Thyroid gland (tissue), 4 donors: Measurements from ENCODE around the gene SIK3.

Source experiments
- POLR2A ChIP-seq, 2 donors: fragments of 450-650 bp; IDR thresholded peaks; one replicate each; pipeline ENCODE4 v1.6.1; 2017; ENCODE audit warnings: antibody characterized with exemption in 2 of 2, mild to moderate bottlenecking in 2 of 2, moderate library complexity in 1 of 2
- TF ChIP-seq, protein P1 (sequence below), 6 experiments: fragments of 200-600 bp in 3 of 6; fragments of 450-650 bp in 3 of 6; sonication (generic) in 3 of 6; IDR thresholded peaks; one replicate each; pipeline ENCODE4 v1.5.1; 2016 to 2019; ENCODE audit warnings: antibody characterized with exemption in 6 of 6, mild to moderate bottlenecking in 2 of 6, inconsistent platforms in 1 of 6, moderate library complexity in 1 of 6

DNA sequence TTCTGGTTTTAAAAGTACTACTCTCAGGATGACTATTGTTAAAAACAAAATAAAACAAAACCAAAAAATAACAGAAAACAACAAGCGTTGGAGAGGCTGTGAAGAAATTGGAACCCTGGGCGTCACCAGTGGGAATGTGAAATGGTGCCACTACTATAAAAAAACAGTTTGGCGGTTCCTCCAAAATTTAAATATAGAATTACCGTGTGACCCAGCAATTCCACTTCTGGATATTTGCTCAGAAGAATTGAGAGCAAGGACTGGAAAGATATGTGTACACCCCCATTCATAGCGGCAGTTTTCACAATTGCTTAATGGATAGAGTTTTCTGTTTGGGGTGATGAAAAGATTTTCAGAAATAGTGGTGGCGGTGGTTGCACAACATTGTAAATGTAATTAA lies 283.7 kb downstream of the SIK3 start:
- TF ChIP-seq, protein P1, sequence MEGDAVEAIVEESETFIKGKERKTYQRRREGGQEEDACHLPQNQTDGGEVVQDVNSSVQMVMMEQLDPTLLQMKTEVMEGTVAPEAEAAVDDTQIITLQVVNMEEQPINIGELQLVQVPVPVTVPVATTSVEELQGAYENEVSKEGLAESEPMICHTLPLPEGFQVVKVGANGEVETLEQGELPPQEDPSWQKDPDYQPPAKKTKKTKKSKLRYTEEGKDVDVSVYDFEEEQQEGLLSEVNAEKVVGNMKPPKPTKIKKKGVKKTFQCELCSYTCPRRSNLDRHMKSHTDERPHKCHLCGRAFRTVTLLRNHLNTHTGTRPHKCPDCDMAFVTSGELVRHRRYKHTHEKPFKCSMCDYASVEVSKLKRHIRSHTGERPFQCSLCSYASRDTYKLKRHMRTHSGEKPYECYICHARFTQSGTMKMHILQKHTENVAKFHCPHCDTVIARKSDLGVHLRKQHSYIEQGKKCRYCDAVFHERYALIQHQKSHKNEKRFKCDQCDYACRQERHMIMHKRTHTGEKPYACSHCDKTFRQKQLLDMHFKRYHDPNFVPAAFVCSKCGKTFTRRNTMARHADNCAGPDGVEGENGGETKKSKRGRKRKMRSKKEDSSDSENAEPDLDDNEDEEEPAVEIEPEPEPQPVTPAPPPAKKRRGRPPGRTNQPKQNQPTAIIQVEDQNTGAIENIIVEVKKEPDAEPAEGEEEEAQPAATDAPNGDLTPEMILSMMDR (IDR thresholded peaks at IDR 0.05), result no peak
- no peak for TF ChIP-seq POLR2A (IDR thresholded peaks at IDR 0.05)
